ENCODE data around the gene ZBTB8OS.

- TF ChIP-seq ZNF274 (IDR thresholded peaks at IDR 0.05; ENCODE audit: low read depth, low read length) (no peak), CTCF (IDR thresholded peaks at IDR 0.05 in 2 of 3, conservative IDR thresholded peaks at IDR 0.05 in 1 of 3; ENCODE audit: borderline replicate concordance in 1 of 3, insufficient read depth in 1 of 3, low read depth in 2 of 3, low read length in 2 of 3) (no peak), EGR1 (IDR thresholded peaks at IDR 0.05; ENCODE audit: low read depth) (no peak), POLR2AphosphoS5 (IDR thresholded peaks at IDR 0.05; ENCODE audit: low read depth, low read length) (no peak)
These were observed 41.2 kb downstream of the ZBTB8OS start for GRCh38 chr1:32609180-32609579.

All from HCT116 (cell line).